ENCODE data around the gene KAZALD1. TPM values are rescaled to one million over a fixed set of nuclear protein-coding genes. Genes with fewer than 3 reads are reported as not detected.
A peak's percentile ranks its signal among the peaks of the same experiment; 100 is the strongest.

Gene KAZALD1, protein sequence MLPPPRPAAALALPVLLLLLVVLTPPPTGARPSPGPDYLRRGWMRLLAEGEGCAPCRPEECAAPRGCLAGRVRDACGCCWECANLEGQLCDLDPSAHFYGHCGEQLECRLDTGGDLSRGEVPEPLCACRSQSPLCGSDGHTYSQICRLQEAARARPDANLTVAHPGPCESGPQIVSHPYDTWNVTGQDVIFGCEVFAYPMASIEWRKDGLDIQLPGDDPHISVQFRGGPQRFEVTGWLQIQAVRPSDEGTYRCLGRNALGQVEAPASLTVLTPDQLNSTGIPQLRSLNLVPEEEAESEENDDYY
- total RNA-seq: under 0.01 and 0.44 TPM in 2 replicates

DNA sequence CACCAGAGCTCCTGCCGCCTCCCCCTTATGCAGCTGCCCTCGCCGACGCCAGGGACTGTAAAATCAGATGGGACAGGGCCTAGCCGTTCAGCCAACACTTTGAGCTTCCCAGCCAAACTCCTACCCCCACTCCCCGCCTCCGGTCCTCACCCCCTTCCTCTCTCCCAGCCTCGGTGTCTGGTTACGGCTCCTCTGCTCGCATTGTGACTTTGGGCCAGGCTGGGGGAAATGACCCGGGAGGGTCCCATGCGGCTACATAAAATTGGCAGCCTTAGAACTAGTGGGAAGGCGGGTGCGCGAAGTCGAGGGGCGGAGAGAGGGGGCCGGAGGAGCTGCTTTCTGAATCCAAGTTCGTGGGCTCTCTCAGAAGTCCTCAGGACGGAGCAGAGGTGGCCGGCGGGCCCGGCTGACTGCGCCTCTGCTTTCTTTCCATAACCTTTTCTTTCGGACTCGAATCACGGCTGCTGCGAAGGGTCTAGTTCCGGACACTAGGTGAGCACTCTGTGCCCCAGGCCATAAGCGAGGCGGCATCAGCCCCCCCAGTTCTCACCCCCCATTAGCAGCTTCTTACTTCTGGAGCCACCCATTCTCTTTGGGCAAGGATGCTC, at the start of gene KAZALD1:
TSS of gene KAZALD1 (plus strand) at position 366 of the 608 bp plus-strand sequence. CDS start 604 bp downstream, outside the sequence.
- DNase-seq (ENCODE audit: low read depth in 2 of 2): no peak

DNA sequence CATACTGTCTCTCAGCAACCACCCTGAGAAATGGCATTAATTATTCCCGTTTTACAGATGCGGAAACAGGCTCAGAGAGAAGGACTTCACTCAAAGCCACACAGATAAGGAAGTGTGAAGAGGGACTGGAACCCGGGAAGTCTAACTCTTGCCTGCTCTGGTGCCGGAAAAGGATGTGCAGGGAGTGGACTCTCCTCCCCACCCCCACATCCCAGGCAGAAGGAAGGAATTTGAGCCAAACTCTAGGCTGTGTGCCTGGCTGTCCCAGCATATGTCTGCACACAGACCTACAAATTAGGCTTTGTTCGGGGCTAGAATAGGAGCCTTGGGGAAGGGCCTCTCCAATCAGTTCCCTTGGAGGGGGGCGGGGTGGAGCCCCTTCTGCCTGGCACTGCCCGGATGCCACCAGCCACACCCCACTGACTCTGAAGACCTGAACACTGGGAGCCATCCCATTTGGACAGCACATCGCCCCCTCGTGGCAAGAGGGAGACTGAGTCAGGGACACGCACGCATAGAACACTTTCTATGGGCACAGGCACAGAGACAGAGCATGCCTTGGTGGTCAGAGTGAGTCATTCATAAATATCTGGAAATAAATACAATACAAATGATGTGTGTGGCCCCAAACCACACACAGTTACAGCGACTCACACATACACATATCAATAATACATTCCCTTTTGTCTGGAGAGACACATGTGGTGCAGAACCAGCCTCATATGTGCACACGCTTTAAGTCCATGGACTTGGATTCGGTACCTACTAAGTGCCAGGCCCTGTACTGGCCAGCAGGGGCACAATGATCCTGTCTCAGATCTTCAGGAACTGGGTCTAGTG, 49.0 kb upstream of the KAZALD1 start:
- DNase-seq (ENCODE audit: low read depth in 2 of 2): peak; percentile 91 to 92

DNA sequence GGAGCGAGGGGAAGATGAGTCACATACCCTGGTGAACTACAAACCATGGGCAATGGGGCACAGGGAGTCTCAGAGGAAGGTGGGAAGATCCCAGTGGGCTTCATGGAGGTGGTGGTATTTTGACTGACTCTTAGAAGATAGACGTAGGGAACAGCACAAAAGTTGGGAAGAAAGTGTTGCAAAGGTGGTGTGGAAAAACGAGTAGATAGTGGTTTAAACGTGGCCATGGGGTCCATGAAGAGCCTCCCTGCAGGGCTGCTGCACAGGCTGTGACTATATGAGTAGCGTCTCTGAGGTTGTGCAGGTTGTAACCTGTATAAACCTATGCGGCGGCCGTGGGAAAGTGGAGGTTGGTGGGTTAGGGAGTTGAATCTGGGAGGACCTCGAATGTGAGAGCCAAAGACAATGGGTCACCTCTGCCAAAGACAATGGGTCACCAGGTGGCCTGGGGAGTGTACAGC, 48.4 kb upstream of the KAZALD1 start:
- DNase-seq (ENCODE audit: low read depth in 2 of 2): no peak

DNA sequence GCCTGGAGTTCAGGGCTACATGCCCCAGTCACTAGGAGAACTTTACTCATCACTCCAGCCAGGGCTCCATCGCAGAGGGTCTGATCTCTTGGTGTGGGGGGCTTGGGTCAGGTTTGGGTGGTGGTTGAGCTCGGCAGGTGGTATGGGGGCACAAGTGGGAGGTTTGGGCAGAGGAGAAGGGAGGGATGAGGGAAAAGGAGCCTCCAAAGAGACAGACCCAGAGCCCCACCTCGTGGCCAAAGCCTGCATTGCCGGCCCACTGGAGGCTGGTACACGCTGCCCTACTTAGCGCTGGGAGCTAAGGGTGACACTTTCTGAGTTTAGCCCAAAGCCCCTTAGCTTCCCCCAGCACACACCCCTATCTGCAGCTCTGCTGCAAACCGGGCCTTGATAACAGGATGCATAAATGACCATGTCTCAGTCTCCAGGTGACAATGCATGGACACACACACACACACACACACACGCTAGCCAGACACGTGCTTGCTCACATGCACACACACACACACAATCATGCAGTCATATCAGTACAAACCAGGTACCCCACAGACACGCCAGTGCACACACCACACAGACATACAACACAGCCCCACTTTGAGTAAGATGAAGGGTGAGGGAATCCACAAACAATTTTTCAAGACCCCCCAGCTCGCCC, 47.4 kb upstream of the KAZALD1 start:
- peak; percentile 63 to 71 for DNase-seq (ENCODE audit: low read depth in 2 of 2)

DNA sequence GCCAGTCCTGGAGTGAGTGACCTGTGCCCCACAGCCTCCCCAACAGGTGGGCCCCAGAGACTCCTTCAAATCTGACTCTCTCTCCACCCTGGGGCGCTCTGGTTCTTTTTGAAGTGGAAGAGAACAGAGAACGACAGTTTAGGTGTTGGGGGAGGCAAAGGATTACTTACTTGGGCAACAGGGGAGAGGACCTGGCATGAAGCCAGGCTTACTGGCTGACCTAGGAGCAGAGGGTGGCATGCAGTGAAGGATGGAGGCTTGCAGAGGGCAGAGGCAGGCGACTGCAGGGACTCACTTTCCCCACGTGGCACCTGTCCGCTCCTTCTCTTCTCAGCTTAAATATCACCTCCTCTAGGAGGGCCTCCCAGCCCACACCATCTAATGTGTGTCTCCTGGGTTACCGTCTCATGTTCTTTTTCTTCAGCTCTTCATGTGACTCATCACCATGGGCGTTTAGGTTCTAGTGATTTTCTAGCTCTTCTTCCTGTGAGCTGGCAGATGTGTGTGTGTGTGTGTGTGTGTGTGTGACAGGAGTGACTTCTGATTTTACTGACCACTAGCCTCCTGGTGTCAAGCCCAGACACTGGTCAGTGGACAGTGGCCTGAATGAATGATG, 46.7 kb upstream of the KAZALD1 start:
- peak in 1 of 2 donors; percentile 39 for DNase-seq (ENCODE audit: low read depth in 2 of 2)

DNA sequence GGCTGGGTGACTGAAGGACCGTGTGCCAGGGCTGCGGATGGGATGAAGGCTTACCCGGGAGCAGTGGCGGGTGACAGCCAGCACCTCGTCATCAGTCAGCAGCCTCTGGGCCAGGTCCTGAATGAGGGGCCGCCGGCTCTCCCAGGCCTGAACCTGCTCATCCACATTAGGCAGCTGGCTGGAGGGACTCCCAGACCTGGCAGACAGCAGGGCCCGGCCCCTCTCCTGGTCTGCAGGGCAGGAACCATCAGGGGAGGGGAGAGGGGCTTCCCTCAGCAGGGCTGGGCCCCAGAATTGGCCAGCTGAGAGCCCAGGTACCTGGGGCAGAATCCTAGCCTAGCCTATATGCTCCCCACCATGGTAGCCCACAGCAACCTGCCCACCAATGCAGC, 46.2 kb upstream of the KAZALD1 start:
- no peak for DNase-seq (ENCODE audit: low read depth in 2 of 2)

DNA sequence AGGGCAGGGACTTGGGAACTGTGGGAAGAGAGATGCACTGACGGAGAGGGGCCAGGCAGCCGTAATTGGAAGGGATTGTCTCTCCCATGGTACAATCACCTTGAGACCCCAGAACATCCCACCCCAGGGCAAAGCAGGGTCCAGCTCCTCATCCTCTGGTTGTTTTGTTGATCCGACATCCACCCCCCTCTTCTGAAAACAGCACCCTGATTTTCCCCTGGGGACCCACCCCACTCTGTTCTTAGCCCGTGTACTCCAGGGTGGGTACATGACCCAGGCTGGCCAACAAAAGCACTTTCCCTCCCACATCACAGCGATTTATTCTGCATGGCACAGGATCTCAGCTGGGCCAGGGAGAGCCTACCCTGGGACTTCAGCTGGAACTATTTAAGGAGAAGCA, 45.0 kb upstream of the KAZALD1 start:
- DNase-seq (ENCODE audit: low read depth in 2 of 2): no peak

DNA sequence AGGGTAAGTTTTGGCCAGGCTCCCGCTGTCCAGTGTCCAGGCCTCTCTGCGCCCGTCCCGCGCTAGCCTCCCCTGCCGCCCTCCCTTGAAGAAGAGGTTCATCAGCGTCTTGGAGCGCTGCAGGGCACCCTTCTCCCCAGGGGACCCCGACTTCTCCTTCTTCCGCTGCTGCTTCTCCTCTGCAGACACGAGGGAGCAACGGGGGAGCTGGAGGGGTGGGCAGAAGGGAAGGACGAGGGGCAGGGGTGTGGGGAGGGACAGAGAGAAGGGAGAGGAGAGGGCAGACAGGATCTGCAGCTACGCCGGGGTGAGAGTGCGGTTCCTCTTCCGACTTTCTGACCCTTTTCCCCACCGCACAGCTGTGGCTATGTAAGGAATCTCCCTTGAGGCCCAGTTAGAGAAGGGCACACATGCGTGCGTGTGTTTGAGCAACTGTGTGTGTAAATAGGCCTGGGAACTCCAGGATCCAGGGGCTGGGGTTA, 43.6 kb upstream of the KAZALD1 start:
- DNase-seq (ENCODE audit: low read depth in 2 of 2): no peak

DNA sequence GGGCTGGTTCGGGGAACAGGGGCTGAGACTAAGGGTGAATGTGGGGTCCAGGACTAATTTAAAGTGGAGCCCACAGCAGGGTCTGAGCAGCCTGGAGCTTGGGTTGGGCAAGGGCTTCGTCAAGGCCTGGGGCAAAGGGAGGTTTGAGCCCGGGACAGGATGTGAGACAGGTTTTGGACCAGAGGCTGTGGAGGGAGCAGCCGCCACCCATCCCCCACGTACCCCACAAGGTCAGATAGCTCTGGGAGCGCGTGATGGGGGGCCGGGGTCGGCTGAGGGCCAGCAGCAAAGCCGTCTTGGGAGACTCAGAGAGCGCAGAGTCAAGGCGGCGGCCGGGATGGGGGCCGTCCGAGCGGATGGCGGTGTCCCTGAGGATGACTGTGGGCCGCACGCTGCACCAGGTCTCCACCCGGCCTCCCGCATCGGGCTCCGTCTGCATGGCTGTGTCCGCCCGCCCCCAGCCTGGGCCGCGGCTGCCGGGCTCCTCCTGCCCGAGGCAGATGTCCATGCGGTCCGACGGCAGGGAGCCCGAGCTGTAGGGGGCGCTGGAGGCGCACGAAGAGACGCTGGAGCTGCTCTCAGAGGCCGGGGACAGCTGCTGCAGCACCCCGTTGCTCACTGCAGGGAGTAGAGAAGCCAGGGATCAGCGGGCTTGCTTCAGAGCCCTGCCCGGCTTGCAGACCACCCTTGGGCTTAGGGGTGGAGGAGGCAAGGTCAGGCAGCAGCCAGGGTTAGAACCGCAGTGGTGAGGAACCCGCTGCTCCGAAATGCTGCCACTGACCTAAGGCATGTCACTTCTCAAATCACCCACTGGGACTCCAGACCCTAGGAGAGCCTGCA, 43.0 kb upstream of the KAZALD1 start:
- peak; percentile 83 to 87 for DNase-seq (ENCODE audit: low read depth in 2 of 2)

DNA sequence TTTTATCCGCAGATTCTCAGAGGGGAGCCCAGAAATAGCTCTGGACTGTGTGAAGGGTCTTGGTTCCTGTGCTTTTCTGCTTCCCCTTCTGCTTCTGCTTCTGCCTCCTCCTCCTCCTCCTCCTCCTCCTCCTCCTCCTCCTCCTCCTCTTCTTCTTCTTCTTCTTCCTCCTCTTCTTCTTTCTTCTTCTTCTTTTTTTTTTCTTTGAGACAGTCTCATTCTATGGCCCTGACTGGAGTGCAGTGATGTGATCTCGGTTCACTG, 42.4 kb upstream of the KAZALD1 start:
- DNase-seq (ENCODE audit: low read depth in 2 of 2): no peak

DNA sequence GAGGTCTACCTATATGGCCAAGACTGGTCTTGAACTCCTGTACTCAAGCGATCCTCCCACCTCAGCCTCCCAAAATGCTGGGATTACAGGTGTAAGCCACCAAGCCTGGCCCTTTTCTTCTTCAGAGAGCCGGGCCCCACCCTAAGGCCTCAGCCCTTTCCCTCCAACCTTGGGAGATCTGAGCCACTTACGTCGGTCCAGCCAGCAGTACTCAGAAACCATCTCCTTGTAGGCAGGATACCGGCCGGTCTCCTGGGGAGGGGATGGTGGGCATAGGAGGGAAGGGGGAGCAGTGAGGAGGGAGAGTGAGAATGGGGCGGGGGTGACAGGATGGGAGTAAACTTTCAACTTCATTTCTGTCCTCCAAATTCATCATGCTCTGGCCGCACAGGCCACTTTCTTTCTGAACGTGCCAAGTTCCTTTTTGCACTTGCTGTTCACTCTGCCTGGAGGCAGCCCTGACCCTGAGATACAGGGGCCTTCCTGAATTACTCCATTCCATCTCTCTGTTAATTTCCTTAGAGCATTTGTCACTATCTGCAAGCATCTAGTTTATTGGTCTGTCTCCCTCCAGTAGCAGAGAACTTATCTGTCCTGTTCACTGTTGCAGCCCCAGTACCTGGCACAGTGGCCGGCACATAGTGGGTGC, 41.2 kb upstream of the KAZALD1 start:
- no peak for DNase-seq (ENCODE audit: low read depth in 2 of 2)

DNA sequence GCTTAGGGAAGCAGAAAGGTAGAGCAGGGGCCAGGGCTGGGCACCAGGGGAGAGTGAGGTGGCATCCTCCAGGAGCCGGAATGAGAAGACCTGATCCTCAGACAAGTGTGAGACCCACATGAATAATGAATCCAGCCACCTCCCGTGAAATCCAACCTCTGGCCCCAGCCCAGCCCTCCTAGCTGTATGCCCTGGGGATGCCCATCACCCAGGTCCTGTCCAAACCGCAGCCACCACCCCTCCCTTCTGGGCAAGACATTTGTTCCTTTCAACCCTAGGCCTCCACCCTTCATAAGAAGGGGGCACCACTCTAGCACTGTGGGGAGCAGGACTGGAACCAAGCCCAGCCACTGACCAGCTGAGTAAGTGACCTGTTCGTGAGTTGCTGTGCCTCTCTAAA, 40.5 kb upstream of the KAZALD1 start:
- DNase-seq (ENCODE audit: low read depth in 2 of 2): no peak

DNA sequence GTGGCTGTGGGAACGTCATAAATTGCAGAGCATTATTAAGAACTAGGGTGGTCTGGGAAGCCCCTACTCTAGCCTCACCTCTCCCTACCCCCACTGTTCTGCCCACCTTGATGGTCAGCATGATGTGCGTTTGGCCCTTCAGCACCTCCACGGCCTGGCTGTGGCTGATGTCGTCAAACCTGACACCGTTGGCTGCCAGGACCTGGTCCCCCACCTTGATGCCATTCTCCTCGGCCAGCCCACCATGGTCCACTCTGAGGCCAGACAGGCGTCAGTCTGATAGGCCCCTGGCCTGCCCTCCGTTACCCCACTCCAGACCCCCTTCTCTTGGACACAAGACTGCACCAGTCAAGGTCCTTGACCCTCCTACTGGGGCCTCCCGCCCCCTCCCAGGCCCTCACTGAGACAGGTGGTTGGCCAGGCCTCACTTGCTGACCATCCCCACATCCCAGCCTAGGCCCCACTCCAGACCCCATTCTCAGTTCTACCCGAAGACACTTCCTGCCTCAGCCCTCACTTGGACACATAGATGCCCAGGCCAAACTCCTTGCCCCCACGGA, 40.0 kb upstream of the KAZALD1 start:
- DNase-seq (ENCODE audit: low read depth in 2 of 2): no peak

DNA sequence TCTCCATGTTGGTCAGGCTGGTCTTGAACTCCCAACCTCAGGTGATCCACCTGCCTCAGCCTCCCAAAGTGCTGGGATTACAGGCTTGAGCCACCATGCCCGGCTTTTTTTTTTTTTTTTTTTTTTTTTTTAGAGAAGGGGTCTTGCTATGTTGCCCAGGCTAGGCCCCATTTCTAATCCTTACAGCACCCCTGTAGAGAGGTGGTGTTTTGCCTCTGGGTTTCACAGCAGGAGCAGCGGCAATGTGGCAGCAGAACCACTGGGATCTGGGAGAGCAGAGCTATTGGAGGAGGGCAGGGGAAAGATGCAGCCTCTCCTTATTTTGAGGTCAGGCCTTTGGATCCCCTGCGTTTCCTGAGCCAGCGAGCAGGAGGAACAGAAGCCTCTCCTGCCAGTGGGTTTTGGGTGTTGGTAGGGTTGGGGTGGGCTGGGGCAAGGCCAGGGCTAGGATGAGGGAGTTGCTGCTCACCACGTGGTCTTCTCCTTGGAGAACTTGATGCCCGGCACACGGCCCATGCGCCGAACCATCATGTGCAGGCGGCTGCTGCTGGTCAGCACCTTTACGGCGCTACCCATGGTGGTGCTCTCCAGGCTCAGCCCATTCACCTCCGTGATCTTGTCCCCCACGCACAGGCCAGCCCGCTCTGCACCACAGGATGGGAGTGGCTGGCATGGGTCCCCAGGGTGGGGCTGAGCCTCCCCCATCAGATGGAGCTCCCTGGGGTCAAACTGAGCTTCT, 38.7 kb upstream of the KAZALD1 start:
- DNase-seq (ENCODE audit: low read depth in 2 of 2): no peak

DNA sequence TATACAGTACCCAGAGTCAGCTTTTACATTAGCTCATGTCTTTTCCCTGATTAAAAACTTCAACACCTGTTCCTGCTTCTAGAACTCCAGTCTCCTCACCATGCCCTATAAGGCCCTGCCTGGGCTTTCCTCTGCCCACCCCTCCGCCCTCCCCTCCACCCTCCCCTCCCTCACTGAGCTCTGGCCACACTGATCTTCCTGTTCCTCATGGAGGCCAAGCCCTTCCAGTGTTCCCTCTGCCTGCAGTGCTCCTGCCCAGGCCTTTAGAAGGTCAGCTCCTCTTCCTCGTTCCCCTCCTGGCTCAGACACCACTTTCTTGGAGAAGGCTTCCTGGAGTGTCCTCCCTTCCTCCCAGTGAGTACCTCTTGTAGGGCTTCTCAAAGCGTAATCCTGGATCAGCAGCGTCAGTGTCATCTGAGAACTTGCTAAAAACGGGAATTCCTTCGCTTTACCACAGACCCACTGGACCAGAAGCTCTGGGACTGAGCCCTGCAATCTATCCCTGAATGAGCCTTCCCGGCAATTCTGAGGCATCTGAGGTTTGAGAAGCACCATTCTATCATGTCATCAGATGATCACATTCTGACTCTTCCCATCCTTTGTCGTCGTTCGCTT, 34.6 kb upstream of the KAZALD1 start:
- no peak for DNase-seq (ENCODE audit: low read depth in 2 of 2)

DNA sequence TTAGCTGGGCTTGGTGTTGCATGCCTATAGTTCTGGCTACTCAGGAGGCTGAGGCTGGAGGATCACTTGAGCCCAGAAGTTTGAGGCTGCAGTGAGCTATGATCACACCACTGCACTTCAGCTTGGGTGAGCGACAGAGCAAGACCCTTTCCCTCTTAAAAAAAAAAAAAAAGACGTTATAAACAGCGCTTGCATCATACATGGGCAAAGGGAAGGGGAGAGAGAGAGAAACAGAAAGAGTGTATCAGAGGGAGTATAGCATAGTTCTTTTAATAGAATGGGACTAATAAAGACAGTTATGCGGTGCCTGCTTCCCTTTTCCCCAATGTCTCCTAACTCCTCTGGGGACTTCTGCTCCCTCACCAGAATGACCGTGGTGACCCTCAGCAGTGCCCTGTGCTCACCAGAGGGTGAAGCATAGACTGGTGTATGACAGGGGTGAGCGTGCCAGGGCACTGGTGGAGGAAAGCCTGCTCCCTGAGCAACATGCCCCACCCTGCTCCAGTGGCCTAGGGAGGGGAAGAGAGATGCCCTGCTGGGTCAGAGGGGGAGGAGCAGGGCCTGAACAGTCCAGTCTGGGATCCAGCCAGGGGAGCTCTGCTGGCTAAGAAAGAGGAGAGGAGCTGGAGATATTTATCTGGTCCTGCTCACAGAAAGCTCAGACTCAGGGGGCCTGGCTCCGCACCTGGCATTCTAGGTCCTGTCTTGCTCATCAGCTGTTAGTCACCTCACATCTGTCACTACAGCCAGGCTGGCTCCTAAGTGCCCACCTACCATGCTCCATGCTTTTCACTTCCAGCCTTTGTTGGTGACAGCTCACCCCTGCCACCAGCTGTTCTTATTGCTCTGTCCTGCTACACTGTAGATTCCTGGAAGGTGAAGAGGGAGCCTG, 33.1 kb upstream of the KAZALD1 start:
- DNase-seq (ENCODE audit: low read depth in 2 of 2): no peak

DNA sequence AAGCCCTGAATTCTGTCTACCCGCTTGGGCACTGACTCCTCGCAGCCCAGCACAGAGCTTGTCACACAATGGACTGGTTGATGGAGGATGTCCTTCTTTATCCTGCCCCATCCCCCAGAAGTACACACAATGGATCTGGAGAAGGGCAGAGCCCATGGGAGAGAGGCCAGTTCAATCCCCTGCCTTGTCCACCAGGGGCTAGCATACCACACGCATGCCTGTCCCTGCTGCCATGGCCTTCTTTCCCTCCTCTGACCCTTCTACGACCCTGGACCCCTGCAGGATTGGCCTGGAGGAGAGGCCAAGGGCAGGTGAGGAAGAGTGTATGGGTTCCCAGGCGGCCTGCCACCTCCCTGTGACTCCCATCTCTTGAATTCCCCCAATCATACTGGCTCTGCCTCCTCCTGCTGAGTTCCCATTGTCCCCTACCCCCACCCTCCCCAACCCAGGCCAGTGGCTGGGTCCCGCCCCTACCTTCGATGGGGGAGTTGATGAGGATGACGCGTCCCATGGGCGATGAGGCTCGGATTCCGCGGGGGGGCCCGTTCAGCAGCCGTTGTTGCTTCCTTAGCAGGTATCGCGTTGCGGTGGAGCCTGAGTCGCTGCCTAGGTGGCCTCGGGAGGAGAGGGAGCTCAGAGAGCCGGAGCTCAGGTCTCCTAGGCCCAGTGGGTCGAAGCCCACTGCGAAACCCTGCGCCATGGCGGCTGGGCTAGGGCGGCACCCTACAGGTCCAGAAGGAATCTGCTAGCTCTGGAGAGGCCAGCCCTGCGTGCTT, 32.1 kb upstream of the KAZALD1 start:
- no peak for DNase-seq (ENCODE audit: low read depth in 2 of 2)
